Caki2 (cell line): Measurements from ENCODE around the gene LPCAT1. TPM values are rescaled to one million over a fixed set of nuclear protein-coding genes. Genes with fewer than 3 reads are reported as not detected.
"Not testable (repeated sequence)": the region's sequence is repeated elsewhere in the genome, so short reads cannot be mapped to it uniquely, and the experiment has no call there.

ENCODE experiments used
- DNase-seq: peaks from one replicate; pipeline ENCODE4 v3.0.0-alpha.2; 2015; ENCODE audit warnings: low read depth
- in situ Hi-C: cut with HindIII; loops from 2 replicates; pipeline ENCODE4 v1.10.0; 2016; ENCODE audit warnings: low sequenced_read_pairs, low pct_unique_long_range_greater_than_20kb, mixed read lengths
- total RNA-seq: library from RNA; depleted of rRNA; stranded (reverse); fragments of >200 nt; shearing (Covaris generic); gene quantifications from 2 replicates; pipeline ENCODE4 v1.2.3, GENCODE V29; 2014; ENCODE audit warnings: low replicate concordance

LPCAT1 gene
- total RNA-seq, 1 experiment from 2014 or later: 68.0 TPM

GRCh38 chr5:1514819-1515310 is 8.9 kb downstream of the LPCAT1 start:
- DNase-seq, in situ Hi-C loops: not testable (repeated sequence)

DNA sequence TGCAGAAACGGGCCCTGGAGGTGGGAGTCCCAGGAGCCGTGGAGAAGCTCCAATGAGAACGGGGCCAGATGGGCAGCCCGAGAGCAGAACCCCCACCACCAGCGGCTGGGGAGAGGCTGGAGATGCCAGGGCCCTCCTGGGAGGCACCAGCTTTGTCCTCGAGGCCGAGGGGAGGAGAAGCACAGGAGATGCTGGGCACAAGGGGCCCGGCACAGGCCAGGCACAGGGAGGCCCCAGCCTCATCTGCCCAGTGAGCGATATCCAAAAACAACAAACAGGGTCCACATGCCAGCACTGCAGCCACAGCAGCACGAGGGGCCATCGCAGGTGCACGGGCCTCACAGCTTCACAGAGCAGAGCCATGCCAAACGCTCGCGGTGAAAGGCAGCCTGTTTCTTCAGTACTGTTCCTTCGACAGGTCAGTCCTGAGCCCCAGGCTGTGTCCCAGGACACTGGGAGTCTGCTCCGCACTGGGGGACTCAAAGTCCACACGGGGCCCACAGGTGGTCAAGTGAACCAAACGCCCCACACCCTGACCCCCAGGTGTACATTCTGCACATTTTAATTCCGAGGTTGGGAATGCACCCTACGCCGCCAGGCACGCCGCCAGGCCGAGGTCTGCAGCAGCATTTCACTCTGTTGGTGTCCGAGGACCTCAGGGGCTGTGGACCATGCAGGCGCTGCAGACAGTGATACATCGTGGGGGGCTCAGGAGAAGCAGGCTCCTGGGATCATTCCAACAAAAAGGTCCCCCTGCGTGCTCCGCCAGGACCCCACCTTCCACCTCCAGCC is 9.5 kb downstream of the LPCAT1 start:
- DNase-seq: no peak
- in situ Hi-C loops: no loop called here

DNA sequence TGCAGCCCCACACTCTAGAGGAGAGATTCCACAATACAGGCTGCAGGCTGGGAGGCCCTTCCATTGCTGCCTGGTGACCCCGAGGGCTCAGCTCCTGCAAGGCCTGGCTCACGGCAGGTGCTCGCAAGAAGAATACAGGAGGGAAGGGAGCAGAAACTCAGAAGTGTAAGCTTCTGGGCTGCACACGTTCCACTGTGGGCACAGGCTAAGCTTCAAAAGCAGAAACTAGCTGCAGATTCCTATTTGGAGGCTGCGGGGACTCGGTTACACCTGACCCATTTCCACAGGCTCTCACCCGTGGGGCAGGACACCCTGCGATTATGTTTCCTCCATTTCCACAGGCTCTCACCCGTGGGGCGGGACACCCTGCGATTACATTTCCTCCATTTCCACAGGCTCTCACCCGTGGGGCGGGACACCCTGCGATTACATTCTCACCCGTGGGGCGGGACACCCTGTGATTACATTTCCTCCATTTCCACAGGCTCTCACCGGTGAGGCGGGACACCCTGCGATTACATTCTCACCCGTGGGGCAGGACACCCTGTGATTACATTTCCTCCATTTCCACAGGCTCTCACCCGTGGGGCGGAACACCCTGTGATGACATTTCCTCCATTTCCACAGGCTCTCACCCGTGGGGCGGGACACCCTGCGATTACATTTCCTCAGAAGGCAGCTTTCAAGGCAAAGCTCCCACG is 10.3 kb downstream of the LPCAT1 start:
- no peak for DNase-seq
- in situ Hi-C loops: no loop called here

GRCh38 chr5:1512541-1513291 is 11.0 kb downstream of the LPCAT1 start:
- in situ Hi-C loops: no loop called here
- DNase-seq: no peak

- in situ Hi-C loops: no loop called here
- DNase-seq: peak; percentile 66
These were observed 11.9 kb downstream of the LPCAT1 start for GRCh38 chr5:1511651-1512540.

- in situ Hi-C loops: no loop called here
- no peak for DNase-seq
These were observed 12.7 kb downstream of the LPCAT1 start for GRCh38 chr5:1511048-1511447.

- DNase-seq: no peak
- in situ Hi-C loops: no loop called here
These were observed 13.1 kb downstream of the LPCAT1 start for GRCh38 chr5:1510631-1511030.

GRCh38 chr5:1510151-1510561 is 13.6 kb downstream of the LPCAT1 start:
- in situ Hi-C loops: no loop called here
- no peak for DNase-seq

DNA sequence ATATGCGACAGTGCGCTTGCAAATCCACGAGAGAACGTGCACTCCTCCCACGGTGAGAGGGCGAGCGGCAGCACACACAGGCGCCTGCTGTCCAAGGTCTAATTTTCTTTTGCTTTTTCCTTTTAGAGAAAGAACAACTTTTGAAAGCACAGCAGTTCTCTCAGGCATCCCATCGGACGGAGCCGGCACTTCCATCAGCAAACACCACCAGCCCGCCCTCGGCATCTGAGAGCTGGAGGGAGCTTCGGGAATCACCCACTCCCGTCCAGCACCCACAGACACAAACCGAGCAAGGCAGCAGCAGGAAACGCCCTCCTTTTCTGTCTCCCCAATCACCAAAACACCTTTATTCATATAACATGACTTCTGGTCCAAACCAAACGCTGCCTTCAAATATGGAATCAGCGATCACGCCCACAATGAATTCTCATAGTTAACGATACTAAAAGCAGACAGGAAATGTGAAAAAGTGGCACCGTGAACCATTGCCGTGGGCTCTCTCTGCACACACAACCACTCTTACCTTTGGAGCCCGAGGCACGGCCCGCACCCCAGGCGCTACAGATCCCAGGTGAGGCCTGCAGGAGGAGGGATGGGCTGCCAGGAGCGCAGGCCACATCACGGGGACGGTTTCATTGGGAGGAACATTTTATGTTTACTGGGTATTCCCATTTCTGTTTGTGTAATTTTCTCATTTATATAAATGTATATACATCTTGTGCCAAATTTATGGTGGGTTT is 14.2 kb downstream of the LPCAT1 start:
- in situ Hi-C loops: no loop called here
- DNase-seq: no peak

DNA sequence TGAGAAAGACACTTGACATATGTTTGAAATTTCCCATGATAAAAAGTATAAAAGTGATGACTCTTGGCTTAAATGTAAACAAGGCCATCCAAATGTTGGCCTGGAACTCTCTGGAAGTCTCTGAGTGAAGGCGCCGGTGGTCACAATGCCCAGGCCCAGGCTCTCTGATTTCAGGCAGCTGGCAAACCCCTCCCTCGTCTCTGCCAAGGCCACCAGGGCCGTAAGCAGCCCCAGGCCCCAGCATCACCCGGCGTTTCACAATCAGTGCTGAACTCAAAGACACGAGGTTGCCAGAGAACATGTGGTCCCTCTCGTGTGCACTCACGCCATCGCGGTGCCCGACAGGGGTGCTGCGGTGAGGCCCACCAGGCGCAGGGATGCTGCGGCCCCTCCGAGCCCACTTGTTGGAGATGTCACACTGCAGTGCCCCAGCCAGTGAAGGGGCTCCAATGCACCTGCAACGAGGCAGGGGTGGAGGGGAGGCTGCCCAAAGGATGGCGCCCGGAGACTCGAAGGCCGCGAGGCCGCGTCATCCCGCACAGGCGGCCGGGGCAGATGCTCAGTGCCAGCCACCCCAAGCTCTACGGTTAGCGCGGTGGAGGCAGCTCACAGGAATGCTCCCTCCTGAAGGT is 15.0 kb downstream of the LPCAT1 start:
- in situ Hi-C loops: no loop called here
- no peak for DNase-seq

DNA sequence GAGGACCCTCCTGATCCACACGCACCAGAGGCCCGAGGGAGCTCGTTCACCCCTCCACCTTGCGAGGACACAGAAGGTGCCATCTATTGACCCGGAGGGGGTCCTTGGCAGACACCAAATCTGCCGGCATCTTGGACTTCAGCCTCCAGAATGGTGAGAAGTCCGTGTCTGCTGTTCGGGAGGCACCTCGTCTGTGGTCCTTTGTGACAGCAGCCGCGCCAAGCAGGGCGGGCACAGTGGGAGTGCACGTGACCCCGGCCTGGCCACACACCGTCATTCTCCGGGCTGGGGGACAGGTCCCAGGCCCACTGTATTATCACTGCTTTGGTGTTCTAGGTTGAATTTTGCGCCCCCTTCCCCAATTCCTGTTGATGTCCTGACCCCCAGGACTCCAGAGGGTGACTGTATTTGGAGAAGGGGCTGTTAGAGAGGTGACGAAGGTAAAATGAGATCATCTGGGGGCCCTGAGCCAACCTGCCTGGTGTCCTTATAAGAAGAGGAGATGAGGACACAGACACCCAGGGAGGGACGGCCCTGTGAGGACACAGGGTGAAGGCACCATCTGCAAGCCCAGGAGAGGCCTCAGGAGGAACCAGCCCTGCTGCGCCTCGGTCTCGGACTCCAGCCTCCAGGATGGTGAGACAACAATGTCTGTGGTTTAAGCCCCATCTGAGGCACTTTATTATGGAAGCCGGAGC is 15.7 kb downstream of the LPCAT1 start:
- in situ Hi-C loops: no loop called here

GRCh38 chr5:1507457-1507856 is 16.3 kb downstream of the LPCAT1 start:
- no peak for DNase-seq
- in situ Hi-C loops: no loop called here

More for the DNA sequence above, 15.7 kb downstream of the LPCAT1 start:
- no peak for DNase-seq

GRCh38 chr5:1507014-1507375 is 16.8 kb downstream of the LPCAT1 start:
- DNase-seq: no peak
- in situ Hi-C loops: no loop called here

GRCh38 chr5:1506242-1507013 is 17.3 kb downstream of the LPCAT1 start:
- DNase-seq: no peak
- in situ Hi-C loops: no loop called here

DNA sequence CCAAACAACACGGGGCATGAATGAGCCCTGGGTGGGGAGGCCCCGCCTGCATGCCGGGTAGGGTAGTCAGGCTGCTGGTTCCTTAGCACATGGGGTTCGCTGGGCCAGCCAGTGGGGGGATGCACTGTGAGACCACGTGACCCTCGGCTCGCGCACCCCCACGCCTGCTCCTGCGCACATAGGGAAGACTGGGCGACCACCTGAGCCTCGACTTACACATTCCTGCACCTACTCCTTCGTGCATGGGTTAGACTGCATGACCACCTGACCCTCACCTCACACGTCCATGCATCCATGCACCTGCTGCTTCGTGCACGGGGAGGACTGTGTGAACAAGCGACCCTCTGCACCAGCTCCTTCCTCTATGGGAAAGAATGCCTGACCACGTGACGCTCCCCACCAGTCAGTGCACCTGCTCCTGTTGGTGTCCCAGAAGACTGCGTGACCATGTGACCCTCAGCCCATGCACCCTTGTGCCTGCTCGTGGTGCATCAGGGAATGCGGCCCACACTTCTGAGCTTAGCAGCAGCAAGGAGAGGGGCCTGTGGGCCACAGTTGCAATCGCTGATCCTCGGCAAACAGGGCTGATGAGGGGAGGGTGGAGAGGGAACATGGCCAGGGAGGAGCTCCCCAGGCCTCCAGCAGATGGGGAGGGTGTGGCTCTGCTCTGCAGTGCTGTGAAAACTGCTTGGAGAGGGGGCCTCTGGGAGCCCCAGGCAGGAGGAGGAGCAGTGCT is 18.1 kb downstream of the LPCAT1 start:
- in situ Hi-C loops: no loop called here
- no peak for DNase-seq
